Progenitor cell of endocrine pancreas (in vitro differentiated cells): ENCODE measurements around the gene ENKUR. TPM values are rescaled to one million over a fixed set of nuclear protein-coding genes. Genes with fewer than 3 reads are reported as not detected.

ENCODE experiments used
- DNase-seq: peaks from one replicate; pipeline ENCODE4 v3.0.0; 2021; ENCODE audit warnings: low spot score; ENCODE audit not compliant: unreplicated experiment
- H3K27ac Mint-ChIP-seq: 2 replicates; pipeline ENCODE4 v1.8.0; 2021; ENCODE audit warnings: mild to moderate bottlenecking, moderate library complexity, mixed read lengths
- H3K27me3 Mint-ChIP-seq: 2 replicates; pipeline ENCODE4 v1.8.0; 2021; ENCODE audit warnings: mixed read lengths
- H3K36me3 Mint-ChIP-seq: 2 replicates; pipeline ENCODE4 v1.8.0; 2022; ENCODE audit warnings: mixed read lengths; ENCODE audit not compliant: insufficient read depth
- H3K4me1 Mint-ChIP-seq: 2 replicates; pipeline ENCODE4 v1.8.0; 2021; ENCODE audit warnings: low read depth, mixed read lengths
- H3K4me3 Mint-ChIP-seq: 2 replicates; pipeline ENCODE4 v1.8.0; 2021; ENCODE audit warnings: low read depth, mild to moderate bottlenecking, moderate library complexity, mixed read lengths
- H3K9me3 Mint-ChIP-seq: 2 replicates; pipeline ENCODE4 v1.8.0; 2021; ENCODE audit warnings: low read depth, mixed read lengths
- CTCF ChIP-seq: fragments of 200-600 bp; sonication (generic); IDR thresholded peaks from one replicate; pipeline ENCODE4 v1.5.0; 2021; ENCODE audit warnings: antibody characterized with exemption, mild to moderate bottlenecking; ENCODE audit not compliant: unreplicated experiment
- total RNA-seq: library from RNA; stranded (reverse); gene quantifications from 2 replicates; pipeline ENCODE4 v1.2.1, GENCODE V29; 2021

Gene ENKUR
- total RNA-seq, 1 donor from 2014 or later = 0.46 TPM

GRCh38 chr10:24995072-24995471 lies 20.9 kb downstream of the ENKUR start:
- peaks cover 2% of the 10 kb centered on the region for H3K27me3 Mint-ChIP-seq
- H3K4me3 Mint-ChIP-seq = no peak overlapping the region
- no peak for TF ChIP-seq CTCF
- peaks cover 1% of the 10 kb centered on the region for H3K4me1 Mint-ChIP-seq
- peaks cover 5% of the 10 kb centered on the region for H3K9me3 Mint-ChIP-seq
- no peak overlapping the region for H3K27ac Mint-ChIP-seq
- no peaks in the 10 kb centered on the region for H3K36me3 Mint-ChIP-seq
- no peak for DNase-seq

GRCh38 chr10:24993237-24993958 lies 22.6 kb downstream of the ENKUR start:
- Mint-ChIP-seq H3K4me3 (no peak overlapping the region), H3K27me3 (peaks cover 2% of the 10 kb centered on the region), H3K9me3 (no peaks in the 10 kb centered on the region), H3K27ac (no peak overlapping the region), H3K36me3 (no peaks in the 10 kb centered on the region), H3K4me1 (peaks cover 1% of the 10 kb centered on the region)
- TF ChIP-seq CTCF = no peak
- DNase-seq = no peak

GRCh38 chr10:24992512-24993133 lies 23.3 kb downstream of the ENKUR start:
- Mint-ChIP-seq H3K27me3 (peaks cover 2% of the 10 kb centered on the region), H3K36me3 (no peaks in the 10 kb centered on the region), H3K4me1 (peaks cover 1% of the 10 kb centered on the region), H3K9me3 (no peaks in the 10 kb centered on the region), H3K4me3 (no peak overlapping the region), H3K27ac (no peak overlapping the region)
- no peak for TF ChIP-seq CTCF
- no peak for DNase-seq

GRCh38 chr10:24991298-24991697 lies 24.7 kb downstream of the ENKUR start:
- no peak for TF ChIP-seq CTCF
- Mint-ChIP-seq H3K27ac (no peak overlapping the region), H3K9me3 (no peaks in the 10 kb centered on the region), H3K4me3 (no peak overlapping the region), H3K36me3 (no peaks in the 10 kb centered on the region), H3K27me3 (peaks cover 2% of the 10 kb centered on the region), H3K4me1 (peaks cover 1% of the 10 kb centered on the region)
- DNase-seq = no peak

GRCh38 chr10:24989867-24990266 lies 26.1 kb downstream of the ENKUR start:
- no peak overlapping the region for H3K4me3 Mint-ChIP-seq
- TF ChIP-seq CTCF = no peak

More at GRCh38 chr10:24989867-24990266, 26.1 kb downstream of the ENKUR start:
- no peaks in the 10 kb centered on the region for H3K9me3 Mint-ChIP-seq
- peaks cover 1% of the 10 kb centered on the region for H3K4me1 Mint-ChIP-seq
- H3K27ac Mint-ChIP-seq = no peak overlapping the region
- DNase-seq = no peak
- H3K36me3 Mint-ChIP-seq = no peaks in the 10 kb centered on the region
- H3K27me3 Mint-ChIP-seq = peaks cover 2% of the 10 kb centered on the region
